GM21529 (cell line): Measurements from ENCODE around the gene TAGAP.
"Not testable (repeated sequence)": the region's sequence is repeated elsewhere in the genome, so short reads cannot be mapped to it uniquely, and the experiment has no call there.

Experiments used
- ATAC-seq: cut with Tn5 transposase; IDR thresholded peaks from one replicate; pipeline ENCODE4 v1.9.1; 2021; ENCODE audit not compliant: unreplicated experiment

The TAGAP gene

DNA sequence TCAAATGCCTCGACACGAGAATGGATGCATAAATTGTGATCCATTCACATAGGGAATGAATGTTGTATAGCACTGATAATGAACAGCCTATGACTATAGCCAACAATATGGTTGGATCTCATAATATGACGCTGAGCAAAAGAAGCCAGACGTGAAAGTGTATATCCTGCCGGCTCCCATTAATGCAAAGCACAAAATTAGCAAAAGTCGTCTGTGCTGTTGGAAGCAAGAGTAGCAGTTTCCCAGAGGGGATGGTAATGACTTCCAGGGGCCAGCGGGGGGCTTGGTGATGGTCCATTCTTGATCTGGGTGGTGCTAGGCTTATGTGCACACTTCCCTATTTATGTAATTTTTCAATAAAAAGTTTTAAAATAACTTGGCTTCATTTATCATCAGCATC is 1.0 kb upstream of the TAGAP start:
- no peak for ATAC-seq

DNA sequence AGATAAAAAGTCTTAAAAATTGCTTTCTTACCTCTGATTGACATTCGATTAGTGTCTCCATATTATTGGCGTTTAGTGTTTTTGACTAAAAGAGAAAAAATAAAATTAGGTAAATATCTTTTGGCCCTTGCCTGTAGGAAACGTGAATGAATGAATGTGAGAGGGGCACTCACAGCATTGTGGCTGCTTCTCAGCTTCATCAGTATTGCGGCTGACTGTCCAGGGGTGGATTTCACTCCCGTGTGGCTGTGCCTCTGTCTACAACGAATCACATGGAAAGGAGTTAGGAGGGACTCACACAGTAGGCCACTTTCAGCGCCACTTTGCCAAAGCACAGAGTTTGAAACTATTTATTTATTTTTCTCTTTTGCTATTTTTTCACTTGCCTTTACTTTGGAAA is 844 bp downstream of the TAGAP start:
- no peak for ATAC-seq

DNA sequence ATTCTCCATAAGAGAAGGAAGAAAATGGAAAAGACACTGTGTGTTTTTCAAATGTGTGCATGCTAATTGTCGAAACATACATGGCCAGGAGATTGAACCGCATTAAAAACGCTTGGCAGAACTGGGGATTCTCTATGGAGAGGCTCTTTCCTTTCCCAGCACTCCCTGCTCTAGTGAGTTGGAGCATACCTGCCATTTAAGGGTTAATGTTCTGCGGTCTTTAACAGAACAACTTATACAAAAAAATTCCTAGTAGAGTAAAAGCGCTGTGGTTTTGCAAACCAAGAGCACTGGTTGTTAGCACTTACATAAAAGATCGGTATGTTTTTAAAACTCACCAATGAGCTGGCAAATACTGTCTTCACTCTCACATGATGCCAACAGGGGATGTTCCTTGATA is 1.5 kb downstream of the TAGAP start:
- no peak for ATAC-seq

DNA sequence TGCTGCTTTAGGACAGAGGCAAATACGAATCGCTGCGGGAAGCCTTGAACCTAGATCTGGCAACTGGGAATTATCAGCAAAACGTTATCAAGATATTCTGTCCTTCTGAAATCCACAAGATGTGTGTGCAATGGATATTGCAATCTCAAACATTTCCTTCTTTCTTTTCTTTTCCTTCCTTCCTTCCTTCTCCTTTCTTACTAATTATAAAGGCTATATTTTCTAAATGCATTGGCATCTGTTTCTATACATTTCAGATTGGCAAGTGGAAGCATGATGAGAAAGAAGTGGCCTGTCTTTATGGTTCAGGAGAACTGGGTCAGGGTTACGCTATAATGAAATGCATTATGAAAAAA is 2.0 kb downstream of the TAGAP start:
- no peak for ATAC-seq

DNA sequence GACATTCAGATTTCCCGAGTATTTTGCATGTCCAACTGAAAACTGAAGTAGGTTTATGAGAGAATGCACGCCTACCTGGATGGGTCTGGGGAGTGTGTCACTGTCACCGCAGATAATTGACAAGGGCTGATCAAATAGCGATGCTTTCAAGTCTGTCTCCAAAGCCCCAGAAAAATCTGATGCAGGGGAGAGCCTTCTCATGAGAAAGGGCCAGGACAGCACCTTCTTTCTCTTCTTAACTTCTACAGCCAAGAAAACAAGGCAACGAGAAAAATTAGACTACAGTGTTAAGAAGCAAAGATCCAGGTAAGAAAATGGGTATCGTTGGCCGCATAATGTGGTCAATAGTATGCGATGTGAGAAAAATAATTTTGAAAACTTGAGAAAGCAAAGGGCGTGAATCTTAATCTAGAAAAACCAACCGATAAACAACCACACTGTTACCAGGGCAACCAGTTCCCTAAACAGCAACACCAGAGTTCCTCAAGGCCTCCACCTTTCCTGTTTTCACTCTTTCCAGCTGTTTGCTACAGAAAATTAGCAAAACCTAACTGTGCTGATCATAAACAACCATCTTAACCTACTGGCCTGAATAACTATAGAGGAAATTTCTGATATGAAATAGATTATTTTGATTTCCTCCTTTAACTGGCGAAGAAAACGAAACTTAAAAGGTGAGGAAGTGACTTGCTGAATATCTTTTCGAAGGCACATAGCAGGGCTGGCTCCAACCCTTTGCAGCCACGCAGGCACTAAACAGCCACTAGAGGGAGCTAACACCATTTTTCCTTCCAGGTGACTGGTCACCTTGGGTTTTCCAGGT is 2.6 kb downstream of the TAGAP start:
- ATAC-seq = peak; percentile 38

DNA sequence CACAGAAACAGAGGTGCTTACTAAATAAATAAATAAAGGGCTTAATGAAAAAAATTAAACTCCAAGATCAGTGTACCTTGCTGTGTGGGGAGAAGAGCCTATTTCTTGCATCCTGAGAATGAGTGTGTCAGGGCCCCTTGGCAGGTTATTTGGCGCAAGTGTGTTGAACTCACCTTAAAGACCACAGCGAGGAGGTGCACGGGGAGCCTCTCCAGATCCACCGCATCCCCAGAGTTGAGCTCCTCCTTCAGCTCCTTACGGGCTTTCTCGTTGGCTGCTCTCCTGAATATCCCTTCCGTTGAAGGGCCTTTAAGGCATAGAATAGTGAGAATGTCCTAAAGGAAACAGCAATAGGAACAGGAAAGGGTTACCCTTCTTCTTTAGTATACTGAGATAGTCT is 3.6 kb downstream of the TAGAP start:
- no peak for ATAC-seq

DNA sequence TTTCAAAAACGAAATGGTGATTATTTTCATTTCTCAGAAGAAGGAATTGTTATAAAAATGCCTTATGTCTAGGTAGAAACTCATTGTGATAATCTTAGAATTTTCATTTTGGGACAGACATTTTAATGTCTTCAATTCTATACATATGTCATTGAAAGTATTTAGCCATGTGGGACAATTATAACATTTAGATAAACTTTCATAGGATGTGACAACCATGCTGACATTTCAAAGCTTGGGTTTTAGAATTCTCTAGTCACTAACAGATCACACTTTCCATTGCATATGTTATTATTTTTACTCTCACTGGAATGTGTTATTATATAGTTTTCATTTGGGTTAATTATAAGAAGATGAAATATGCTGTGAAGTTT is 4.9 kb downstream of the TAGAP start:
- ATAC-seq = no peak

DNA sequence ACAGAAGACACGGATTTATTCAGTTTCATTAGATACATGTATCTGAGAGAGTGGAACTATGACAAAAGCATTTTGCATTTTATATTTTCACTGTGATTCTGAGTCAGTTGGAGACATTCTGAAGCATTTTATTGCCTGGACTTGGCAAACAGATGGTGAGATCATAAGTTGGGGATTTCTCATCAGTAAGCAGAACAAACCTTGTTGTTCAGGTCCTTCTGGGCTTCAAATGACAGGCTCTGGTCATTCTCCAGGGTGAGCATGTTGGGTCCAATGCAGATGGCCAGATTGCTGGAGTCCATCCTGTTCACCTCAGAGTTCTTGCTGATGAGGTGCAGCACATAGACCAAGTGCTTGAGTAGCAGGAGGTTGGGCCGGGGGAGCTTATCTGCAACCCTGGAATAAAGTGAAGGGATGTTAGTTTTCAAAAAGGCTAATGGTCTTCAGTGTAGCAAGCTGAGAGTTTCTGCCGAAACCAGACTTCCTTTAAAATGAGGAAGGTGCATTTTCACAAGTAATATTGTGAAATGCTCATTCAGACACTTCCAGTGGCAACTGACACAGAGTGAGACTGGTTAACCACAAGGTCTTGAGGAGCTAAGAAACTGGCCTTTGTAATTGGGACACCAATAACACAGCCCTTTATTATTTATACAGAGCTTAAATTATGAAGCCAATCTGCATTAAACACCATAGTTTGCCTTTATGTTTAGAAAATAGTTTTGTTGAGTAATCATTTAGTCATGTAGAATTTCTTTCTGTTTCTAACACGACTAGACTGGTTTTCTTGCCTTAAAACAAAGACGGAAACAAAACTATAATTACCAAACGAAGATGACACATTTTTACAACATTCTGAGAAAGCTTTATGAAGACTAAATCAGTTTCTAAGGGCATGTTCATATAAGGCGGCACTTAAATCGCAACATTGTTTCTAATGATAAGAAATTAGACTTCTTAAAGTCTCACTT is 5.6 kb downstream of the TAGAP start:
- peak; percentile 81 for ATAC-seq

DNA sequence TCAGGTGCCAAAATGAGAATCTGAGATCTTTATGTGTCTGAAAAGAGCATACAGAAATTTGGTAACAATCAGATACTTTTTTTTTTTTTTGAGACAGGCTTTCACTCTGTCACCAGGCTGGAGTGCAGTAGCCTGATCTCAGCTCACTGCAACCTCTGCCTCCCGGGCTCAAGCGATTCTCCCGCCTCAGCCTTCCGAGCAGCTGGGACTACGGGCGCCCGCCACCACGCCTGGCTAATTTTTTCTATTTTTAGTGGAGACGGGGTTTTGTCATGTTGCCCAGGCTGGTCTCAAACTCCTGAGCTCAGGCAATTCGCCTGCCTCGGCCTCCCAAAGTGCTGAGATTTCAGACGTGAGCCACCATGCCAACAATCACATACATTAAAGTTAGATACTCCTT is 6.5 kb downstream of the TAGAP start:
- ATAC-seq = not testable (repeated sequence)

DNA sequence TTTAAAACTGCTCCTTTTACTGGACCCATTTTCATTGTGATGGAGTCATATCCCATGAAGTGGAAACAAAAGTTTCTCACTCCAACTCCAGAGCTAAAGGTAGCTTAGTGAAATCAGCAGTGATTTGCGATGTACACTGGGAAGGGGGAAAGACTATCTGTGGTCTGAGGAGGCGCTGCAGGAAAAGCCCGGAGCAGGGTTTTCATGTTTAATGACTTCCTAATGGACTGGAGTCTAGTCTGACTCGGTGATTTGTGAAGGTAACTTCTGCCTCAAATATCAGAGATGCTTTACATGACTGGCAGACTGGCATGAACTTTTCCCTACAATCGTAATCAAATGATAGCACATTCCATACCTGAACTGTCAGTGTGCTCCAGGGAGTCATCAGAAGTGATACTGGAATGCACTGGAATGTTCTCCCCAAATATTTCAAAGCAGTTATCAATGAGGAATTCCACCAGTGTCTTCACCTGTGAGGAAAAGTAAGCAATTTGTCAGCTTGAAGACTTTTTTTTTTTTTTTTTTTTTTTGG is 7.0 kb downstream of the TAGAP start:
- ATAC-seq = no peak

DNA sequence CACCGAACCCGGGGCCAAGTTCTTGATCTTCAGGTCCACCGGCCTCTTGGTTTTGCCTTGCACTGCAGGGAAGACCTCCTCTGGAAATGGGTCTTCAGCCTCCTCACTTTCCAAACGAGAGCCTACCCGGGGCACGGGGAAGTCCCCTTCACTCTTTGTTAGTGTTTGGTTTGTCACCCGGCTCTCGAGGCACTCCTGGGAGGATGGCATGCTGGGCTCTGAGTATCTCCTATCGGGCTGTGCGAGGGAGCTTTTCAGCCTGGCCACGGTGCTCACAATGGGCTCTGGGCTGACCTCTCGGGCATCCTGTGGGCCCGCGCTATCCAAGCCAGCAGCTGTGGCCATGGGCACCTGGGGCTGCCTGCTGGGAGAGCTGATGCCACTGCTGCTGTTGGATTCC is 8.1 kb downstream of the TAGAP start:
- ATAC-seq = no peak

DNA sequence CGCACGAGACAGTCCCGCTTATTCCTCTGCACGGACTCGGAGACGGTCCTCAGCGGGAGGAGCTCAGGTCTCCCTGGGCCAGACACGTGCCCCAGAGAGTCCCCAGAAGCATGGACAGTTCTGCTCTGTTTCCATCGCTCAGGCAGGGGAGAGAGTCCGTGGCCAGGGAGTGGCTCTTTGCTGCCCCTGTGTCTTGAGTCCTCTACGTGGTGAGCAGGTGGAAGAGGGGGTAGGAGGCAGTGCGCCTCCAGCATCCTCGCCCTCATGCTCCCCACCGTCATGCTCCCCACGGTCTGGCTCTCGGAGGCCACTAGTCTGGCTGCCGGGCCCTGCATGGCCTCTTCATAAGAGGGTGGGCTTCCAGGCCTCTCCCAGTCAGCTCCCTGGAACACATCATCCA is 8.9 kb downstream of the TAGAP start:
- ATAC-seq = no peak

DNA sequence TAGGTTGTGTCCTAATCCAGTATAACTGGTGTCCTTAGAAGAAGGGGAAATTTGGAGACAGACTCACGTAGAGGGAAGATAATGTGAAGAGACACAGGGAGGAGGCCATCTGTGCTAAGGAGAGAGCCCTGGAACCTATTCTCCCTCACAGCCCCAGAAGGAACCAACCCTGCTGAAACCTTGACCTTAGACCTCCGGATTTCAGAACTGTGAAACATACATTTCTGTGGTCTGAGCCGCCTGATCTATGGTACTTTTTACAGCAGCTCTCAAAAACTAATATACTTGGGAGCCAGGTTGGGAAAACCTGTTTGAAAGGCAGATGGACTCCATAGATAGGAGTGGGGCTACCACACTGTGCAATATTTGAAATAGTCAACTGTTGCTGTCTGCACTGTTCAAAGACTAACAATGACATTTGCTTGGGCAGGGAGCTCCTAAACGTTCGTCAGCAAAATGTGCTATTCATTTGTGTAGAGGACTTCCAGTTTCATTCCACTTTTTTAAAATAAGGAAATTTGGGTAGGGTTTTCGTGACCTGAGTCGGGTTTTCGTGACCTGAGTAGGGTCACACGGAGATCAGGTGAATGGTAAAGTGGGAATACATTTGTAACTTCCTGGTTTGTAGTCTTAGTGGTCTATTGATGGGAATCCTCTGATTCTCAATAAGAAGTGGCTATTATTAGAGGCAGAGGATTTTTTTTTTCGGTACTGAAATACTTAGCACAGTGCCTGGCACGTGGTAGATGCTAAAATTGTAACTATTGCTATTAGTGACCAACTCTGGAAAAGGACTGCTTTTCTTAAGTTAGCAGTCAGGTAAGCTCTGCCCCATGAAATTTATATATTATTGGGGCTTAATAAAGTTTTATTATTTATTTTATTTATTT is 11.4 kb downstream of the TAGAP start:
- ATAC-seq = peak; percentile 70

DNA sequence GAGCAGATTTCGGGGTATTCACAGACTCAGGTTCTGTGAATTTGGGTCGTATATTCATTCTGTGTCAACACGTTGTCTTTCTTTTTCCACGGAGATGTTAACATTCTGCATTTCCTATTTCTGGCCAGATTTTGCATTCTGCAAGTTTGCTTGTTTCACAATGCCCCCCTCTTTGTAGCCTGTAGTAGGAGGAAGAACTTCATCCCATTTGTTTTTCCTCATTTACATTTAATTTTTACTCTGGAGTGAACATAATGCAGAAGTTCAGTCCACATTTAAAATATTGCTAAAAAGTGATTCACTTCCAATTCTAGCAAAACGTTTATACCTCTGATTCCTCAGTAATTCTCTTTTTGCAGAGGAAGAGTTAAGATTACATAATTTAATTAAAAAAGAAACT is 12.9 kb downstream of the TAGAP start:
- ATAC-seq = no peak

DNA sequence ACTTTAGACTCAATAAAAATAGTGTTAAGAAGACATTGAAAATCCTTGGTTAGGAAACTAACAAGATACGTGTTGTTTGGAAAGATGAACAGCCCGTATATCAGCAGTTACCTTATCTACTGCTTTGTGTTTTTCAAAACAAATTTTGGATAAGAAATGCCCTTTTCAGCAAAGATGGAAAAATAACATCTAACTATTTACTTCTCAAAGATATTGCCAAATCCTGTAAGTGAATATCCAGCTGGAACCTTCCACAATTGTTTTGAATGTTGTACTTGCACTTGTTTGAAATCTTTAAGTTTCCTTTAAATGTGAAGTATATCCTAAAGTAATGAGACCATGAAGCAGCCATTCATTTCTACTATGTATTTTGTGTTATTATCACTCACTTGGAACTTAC is 14.6 kb downstream of the TAGAP start:
- ATAC-seq = no peak

DNA sequence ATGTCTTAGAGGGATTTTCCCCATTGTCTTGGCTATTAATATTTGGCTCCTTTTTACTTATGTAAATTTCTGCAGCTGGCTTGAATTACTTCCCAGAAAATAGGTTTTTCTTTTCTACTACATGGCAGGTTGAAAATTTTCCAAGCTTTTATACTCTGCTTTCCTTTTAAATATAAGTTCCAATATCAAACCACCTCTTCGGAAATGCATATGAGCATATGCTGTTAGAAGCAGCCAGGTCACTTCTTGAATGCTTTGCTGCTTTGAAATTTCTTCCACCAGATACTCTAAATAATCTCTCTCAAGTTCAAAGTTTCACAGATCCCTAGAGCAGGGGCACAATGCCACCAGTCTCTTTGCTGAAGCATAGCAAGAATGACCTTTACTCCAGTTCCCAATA is 19.6 kb downstream of the TAGAP start:
- ATAC-seq = not testable (repeated sequence)

DNA sequence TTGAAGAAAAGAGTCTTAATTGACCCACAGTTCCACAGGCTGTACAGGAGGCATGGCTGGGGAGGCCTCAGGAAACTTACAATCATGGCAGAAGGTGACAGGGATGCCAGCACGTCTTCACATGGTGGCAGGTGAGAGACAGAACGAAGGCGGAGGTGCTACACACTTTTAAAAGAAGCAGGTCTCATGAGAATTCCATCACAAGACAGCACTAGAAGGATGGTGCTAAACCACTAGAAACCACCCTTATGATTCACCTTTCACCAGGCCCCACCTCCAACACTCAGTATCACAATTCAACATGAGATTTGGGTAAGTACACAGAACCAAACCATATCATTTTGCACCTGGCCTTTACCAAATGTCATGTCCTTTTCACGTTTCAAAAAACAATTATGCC is 20.9 kb downstream of the TAGAP start:
- ATAC-seq = no peak

DNA sequence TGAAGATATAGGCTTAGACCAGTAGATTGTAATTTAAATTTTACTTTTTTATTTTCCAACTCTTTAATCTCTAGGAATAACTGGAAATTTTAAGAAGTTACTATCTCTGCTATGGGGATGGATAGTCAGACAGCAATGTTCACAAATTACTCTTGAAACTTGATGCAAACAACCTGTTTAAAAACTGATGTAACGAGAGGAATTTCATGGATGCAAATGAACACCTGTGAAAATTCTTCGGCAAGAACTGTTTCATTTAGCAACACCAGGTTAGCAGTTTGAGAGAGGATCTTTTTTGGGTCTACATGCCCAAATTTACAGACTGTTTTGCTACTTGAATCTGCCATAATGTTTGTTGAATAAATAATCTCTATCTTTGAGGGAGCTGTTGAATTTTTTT is 24.8 kb downstream of the TAGAP start:
- ATAC-seq = no peak

DNA sequence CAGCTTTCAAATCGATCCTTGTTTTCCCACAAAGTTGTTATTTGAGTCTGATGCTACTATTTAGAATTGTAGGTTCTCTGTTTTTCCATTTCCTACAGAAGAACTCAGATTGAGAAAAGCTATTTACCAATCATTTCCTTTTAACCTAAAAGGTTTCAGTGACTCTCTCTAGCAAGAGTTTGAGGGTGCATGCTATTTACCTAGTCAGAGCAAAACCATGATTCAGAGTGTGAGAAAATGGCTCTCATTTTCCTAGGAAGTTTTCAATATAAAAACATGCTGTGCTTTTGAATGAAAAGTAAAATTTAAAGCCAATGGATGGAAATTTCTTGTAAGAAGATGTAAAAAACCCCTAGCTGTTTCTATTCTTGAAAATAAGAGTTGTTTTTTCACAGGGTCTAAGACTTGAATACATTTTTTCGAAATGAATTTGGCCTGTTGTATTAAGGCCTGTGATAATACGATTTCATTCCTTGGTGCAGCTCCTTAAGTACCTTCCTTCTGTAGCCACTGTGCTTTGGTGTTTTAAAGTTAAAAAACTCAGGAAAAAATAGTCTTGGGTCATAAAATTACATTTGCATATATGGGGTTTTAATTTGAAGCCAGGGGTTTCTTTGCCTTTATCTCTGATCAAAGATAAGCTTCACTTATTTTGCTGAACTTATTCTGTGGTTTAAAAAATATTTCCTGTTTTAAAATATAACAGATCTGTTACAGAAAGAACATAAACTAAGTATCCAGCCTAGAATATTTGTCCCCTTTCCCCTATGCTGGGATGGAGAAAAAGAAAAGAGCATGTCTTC is 26.8 kb downstream of the TAGAP start:
- no peak for ATAC-seq

DNA sequence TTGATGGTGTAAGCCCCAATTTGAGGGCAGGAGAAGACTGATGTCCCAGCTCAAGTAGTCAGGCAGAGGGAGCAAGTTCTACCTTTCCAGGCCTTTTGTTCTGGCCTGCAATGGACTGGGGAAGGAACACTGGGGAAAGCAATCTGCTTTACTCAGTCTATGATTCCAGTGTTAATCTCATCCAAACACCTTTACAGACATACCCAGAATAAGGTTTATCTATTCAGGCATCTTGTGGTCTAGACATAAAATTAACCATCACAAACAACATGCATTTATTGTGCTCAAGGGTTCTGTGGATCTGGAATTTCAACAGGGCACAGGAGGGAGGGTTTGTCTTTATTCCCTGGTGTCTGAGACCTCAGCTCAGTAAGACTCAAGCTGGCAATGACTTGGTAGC is 30.4 kb downstream of the TAGAP start:
- ATAC-seq = no peak
